A673 (cell line): ENCODE data around the gene TRMT61A.

Experiments used
- CTCF ChIP-seq: fragments of 300-800, 200-600 bp; sonication (generic); conservative IDR thresholded peaks from 2 replicates; pipeline ENCODE4 v1.5.1; 2017; ENCODE audit warnings: low read depth, mild to moderate bottlenecking, antibody characterized with exemption, low read length, moderate library complexity, mixed read lengths
- EZH2 ChIP-seq: fragments of 200-600 bp; sonication (generic); IDR thresholded peaks from 2 replicates; pipeline ENCODE4 v1.6.1; 2017; ENCODE audit warnings: borderline replicate concordance, low read depth, mild to moderate bottlenecking, mixed read lengths, antibody characterized with exemption, low read length; ENCODE audit not compliant: poor library complexity, severe bottlenecking

DNA sequence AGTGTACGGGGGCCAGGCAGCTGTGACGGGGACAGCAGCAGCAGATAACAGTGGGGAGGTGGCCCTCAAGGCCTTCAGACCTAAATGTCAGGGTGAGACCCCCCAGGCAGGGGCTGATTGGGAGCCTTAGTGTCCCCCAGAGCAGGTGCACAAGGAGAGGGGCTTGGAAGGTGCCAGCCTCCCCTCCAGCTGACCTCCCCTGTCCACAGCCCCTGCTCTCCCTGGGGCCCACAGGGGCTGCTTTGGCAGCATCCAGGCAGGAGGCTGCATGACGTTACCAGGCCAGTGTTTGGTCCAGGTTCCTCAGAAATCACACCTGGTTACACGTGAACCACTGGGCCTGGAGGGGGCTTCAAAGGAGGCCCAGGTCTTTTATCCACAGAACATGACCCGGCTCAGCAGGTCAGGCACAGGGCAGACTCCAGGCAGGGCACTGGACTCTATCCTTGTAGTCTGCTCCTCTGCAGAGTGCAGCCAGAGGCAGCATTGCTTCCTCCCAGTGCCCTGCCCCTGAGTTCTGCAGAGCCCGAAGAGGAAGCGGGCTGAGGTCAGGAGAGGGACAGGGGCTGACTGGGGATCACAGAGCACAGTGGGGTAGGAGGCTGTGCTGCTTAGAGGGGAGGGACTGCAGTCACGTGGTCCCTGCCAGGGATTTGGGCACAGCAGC lies 2.6 kb upstream of the TRMT61A start:
- TF ChIP-seq CTCF (no peak), EZH2 (no peak)
